NCI-H187 (cell line): ENCODE measurements around the gene VEGFB.
"Not testable (repeated sequence)": the region's sequence is repeated elsewhere in the genome, so short reads cannot be mapped to it uniquely, and the experiment has no call there.

Experiments used
- DNase-seq, 2 experiments: peaks; one replicate each; lab custom pipeline; 2025; lab: John Stamatoyannopoulos, UW

The VEGFB gene

DNA sequence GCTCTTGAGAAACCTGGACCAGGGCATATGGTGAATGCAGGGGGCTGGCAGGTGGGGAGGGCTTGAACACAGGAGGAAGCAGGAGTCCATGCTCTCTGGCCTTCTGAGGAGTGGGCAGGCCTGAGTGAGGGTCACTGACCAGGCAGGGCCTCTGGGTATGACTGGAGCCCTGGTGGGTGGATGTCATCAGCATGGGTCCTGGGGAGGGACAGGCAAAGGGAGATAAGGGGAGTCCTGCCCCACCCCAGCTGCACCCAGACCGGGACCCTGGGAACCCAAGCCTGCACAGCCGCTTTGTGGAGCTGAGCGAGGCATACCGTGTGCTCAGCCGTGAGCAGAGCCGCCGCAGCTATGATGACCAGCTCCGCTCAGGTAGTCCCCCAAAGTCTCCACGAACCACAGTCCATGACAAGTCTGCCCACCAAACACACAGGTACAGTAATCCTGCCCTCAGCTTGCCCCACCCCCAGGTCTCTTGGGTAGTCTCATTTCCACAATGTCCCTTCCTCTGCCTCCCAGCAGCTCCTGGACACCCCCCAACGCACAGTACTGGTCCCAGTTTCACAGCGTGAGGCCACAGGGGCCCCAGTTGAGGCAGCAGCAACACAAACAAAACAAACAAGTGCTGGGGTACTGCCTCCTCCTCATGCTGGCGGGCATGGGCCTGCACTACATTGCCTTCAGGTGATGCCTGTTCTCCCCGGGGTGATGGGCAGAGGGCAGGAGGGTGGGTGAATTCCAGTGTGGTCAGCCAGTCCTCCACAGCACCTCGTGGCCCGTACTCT is 2.0 kb upstream of the VEGFB start:
- DNase-seq, result no peak

- no peak for DNase-seq
Measured at GRCh38 chr11:64232967-64233315, 1.4 kb upstream of the VEGFB start.

GRCh38 chr11:64234647-64235379 is 429 bp downstream of the VEGFB start:
- DNase-seq, result no peak

DNA sequence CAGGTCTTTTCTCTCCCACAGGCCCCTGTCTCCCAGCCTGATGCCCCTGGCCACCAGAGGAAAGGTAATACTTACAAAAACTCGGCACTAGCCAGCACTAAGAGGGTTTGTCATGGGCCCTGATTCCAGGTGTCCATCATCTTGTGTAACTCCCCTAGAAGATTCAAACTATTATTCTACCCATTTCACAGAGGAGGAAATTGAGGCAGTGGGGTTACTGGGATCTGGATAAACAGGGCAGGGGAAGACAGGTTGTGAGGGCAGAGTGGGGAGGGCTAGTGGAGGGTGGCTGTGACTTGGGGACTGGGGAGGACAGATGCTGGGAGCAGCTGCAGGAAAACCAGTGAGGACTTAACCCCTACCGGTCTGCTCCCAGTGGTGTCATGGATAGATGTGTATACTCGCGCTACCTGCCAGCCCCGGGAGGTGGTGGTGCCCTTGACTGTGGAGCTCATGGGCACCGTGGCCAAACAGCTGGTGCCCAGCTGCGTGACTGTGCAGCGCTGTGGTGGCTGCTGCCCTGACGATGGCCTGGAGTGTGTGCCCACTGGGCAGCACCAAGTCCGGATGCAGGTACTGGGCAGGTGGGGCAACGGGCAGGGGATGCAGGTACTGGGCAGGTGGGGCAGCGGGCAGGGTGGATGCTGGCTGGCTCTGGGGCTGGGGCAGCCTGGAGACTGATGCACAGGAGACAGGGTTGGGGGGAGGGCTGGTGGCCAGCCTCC is 1.2 kb downstream of the VEGFB start:
- DNase-seq, result no peak

DNA sequence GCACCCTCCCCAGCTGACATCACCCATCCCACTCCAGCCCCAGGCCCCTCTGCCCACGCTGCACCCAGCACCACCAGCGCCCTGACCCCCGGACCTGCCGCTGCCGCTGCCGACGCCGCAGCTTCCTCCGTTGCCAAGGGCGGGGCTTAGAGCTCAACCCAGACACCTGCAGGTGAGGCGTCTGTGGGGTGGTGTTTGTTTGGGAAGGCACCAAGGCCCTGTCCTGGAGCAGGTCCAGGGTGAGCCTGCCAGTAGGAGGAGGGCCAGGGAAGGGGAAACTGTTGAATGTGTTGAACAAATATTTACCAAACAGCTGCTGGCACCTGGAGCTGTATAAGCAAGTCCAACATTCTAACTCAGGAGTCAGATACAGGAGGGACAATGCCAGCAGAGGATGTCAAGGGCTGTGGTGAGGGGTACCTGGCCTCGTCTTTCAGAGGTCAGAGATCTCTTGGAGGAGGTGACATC is 3.1 kb downstream of the VEGFB start:
- no peak for DNase-seq

GRCh38 chr11:64238076-64238475 is 3.7 kb downstream of the VEGFB start:
- DNase-seq, result no peak

DNA sequence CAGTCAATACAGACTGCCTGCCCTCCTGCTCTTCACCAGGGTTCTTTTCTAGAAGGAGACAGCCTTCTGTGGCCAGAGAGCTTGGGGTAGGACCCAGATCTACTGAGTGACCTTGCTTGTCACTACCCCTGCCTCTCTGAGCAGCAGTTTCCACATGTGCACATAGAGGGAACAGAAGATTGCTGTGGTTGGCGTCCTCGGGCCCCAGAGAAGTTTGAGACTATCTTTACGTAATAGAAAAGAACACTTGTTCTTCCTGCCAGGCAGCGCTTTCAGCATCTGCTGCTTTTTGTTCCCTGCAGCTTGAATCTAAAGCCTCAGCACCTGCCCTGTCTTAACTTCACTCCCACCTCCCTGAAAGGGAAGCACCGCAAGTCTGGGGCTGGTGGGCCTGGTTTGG is 4.6 kb downstream of the VEGFB start:
- DNase-seq, result no peak

- no peak for DNase-seq
Measured at GRCh38 chr11:64239662-64240434, 5.5 kb downstream of the VEGFB start.

GRCh38 chr11:64240435-64241240 is 6.3 kb downstream of the VEGFB start, which contains the start of gene FKBP2:
Gene FKBP2, plus strand, starts transcription at chr11:64241095. Its CDS starts 1,293 bp downstream, at chr11:64242388.
- peak; percentile 88 for DNase-seq

DNA sequence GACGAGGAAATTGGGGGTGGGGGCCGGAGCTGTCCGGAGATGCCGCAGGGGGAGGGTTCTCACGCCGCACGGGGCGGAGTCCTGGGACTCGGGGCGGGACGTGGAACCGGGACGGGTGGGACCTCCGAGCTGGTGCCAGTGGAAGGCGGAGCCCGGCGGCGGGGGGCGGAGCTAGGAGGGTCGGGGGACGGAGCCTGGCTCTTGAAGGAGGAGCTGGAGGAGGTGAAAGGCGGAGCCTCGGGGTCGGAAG is 6.8 kb downstream of the VEGFB start:
- peak; percentile 96 for DNase-seq

- DNase-seq, result no peak
Measured at GRCh38 chr11:64241491-64242374, 7.3 kb downstream of the VEGFB start.

DNA sequence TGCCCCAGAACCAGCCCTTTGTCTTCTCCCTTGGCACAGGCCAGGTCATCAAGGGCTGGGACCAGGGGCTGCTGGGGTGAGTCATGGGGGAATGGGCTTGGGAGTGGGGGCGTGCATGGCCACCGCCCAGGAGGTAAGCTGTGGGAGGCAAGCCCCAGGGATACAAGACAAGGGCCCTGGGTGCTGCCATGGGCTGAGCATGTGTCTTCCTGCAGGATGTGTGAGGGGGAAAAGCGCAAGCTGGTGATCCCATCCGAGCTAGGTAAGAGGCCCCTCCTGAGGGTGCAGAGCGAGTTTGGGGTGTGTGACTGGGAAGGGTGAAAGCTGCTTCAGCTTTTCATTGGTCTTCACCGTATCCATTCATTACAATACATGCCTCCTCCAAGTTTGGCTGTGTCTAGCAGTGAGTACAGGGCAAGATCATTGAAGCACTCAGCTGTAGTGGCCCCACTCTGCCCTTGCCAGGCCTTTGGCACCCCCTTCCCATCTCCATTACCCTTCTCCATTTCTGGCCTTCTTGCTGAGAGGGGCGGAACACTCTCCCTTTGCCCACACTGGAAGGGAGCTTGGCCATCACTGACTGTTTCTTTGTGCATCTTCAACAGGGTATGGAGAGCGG is 9.0 kb downstream of the VEGFB start:
- no peak for DNase-seq

DNA sequence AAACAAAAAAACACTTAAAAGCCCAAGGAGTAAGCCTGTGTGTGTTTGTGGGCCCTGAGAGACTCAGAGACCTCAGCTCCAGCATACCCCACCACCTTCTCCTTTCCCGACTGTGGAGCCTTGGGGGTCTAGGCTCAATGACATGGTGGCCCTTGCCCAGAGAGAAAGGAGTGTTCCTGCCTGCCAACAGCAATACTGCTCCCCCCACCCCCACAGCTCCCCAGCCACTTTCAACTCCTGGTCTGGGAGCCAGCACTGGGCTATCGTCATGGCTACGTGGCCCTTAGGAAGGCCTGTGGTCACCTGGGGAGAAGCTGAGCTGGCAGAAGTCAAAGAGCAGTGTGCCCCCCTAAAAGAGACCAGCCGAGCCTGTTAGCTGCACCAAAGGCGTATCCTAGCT is 9.7 kb downstream of the VEGFB start:
- DNase-seq, result no peak

- no peak for DNase-seq
Measured at GRCh38 chr11:64244966-64245365, 10.6 kb downstream of the VEGFB start.

- DNase-seq, result no peak
Measured at GRCh38 chr11:64245401-64245796, 11.0 kb downstream of the VEGFB start.

GRCh38 chr11:64245797-64246620 is 11.6 kb downstream of the VEGFB start:
- DNase-seq, result no peak

DNA sequence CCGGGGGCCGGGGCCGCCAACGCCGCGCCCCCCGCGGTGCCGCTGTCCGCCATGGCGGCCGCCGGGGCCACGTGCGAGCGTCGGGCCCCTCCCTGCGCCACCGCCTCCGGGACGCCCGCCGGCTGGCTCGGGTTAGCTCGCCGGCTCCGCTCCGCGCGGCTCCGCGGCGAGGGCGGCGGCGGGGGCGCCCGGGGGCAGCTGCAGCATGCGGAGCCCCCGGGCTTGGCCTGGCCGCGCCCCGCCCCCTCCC is 12.2 kb downstream of the VEGFB start:
- not testable (repeated sequence) for DNase-seq

- DNase-seq, result peak; percentile 40 to 71
Measured at GRCh38 chr11:64246871-64247728, 12.7 kb downstream of the VEGFB start, which contains the start of gene PPP1R14B. Gene PPP1R14B, minus strand, starts transcription at chr11:64246943. Its CDS starts 270 bp downstream, at chr11:64246673.
